B cell (primary cell): ENCODE data around the gene GNG7. TPM values are rescaled to one million over a fixed set of nuclear protein-coding genes. Genes with fewer than 3 reads are reported as not detected.

Source experiments
- ATAC-seq: fragments of 200-7000 bp; cut with Tn5 transposase; one replicate; pipeline ENCODE4 v1.10.0; 2021; ENCODE audit warnings: low read depth, mild to moderate bottlenecking, moderate number of reproducible peaks, moderate library complexity
- CTCF ChIA-PET: fragments of 350-600 bp; sonication (Branson Sonifier 250); formaldehyde crosslinking; loops from one replicate; lab custom pipeline; 2021; ENCODE audit warnings: antibody characterized with exemption, inconsistent platforms; lab: Charles Lee
- POLR2A ChIA-PET: fragments of 350-600 bp; sonication (Branson Sonifier 250); formaldehyde crosslinking; loops from one replicate; lab custom pipeline; 2021; ENCODE audit warnings: antibody characterized with exemption; lab: Charles Lee
- DNase-seq: peaks from one replicate; pipeline ENCODE4 v3.0.0; 2013
- H2AFZ ChIP-seq: 2 replicates; pipeline ENCODE4 v1.6.1; 2012; ENCODE audit warnings: mild to moderate bottlenecking, low read depth, low read length; ENCODE audit not compliant: insufficient read depth, poor library complexity, severe bottlenecking
- H3K27ac ChIP-seq, 2 donors: 1 replicate in 1 of 2; 2 replicates in 1 of 2; pipeline ENCODE4 v1.5.1; 2012 to 2013; ENCODE audit warnings: low read length in 2 of 2, mild to moderate bottlenecking in 2 of 2, moderate library complexity in 1 of 2
- H3K27me3 ChIP-seq, 4 experiments: fragments of 200-600 bp in 1 of 4; sonication (generic) in 1 of 4; replicated peaks in 1 of 4; 1 replicate in 2 of 4; 2 replicates in 2 of 4; pipeline versions ENCODE4 v1.6.1 to v1.7.0; 2013 to 2016; ENCODE audit warnings: low read length in 3 of 4, mild to moderate bottlenecking in 2 of 4, mixed read lengths in 1 of 4, moderate library complexity in 1 of 4; ENCODE audit not compliant: insufficient read depth in 4 of 4, control insufficient read depth in 3 of 4; ENCODE audit errors: control extremely low read depth in 1 of 4
- H3K36me3 ChIP-seq, 2 experiments: replicated peaks in 1 of 2; 1 replicate in 1 of 2; 2 replicates in 1 of 2; pipeline versions ENCODE4 v1.6.1 to v1.7.1; 2013; ENCODE audit warnings: low read length in 1 of 2; ENCODE audit not compliant: insufficient read depth in 2 of 2, control insufficient read depth in 1 of 2; ENCODE audit errors: control extremely low read depth in 1 of 2, extremely low read depth in 1 of 2
- H3K4me1 ChIP-seq, 2 donors: fragments of 200-600 bp in 1 of 2; sonication (generic) in 1 of 2; 1 replicate in 1 of 2; 2 replicates in 1 of 2; pipeline versions ENCODE4 v1.5.1 to v1.6.1; 2013 to 2017; ENCODE audit warnings: low read length in 2 of 2; ENCODE audit not compliant: control insufficient read depth in 2 of 2, insufficient read depth in 2 of 2
- H3K4me2 ChIP-seq: replicated peaks from 2 replicates; pipeline ENCODE3; 2012; ENCODE audit warnings: mild to moderate bottlenecking, low read depth, low read length; ENCODE audit not compliant: poor library complexity, severe bottlenecking
- H3K4me3 ChIP-seq, 5 experiments: fragments of 200-600 bp in 1 of 5; sonication (generic) in 1 of 5; 1 replicate in 3 of 5; 2 replicates in 2 of 5; pipeline versions ENCODE4 v1.5.1 to v1.7.0; 2011 to 2016; ENCODE audit warnings: low read length in 4 of 5, mild to moderate bottlenecking in 4 of 5, low read depth in 2 of 5, control low read depth in 1 of 5, moderate library complexity in 1 of 5; ENCODE audit not compliant: insufficient read depth in 1 of 5; ENCODE audit errors: control extremely low read depth in 1 of 5, extremely low read depth in 1 of 5
- H3K79me2 ChIP-seq: fragments of 200-600 bp; sonication (generic); one replicate; pipeline ENCODE4 v1.6.0; 2016; ENCODE audit warnings: low read length; ENCODE audit not compliant: control insufficient read depth, insufficient read depth
- H3K9ac ChIP-seq: fragments of 200-600 bp; sonication (generic); 2 replicates; pipeline ENCODE4 v1.6.1; 2017; ENCODE audit warnings: mild to moderate bottlenecking, low read length, moderate library complexity
- H3K9me3 ChIP-seq, 3 donors: one replicate each; pipeline versions ENCODE4 v1.6.1 to v1.7.1; 2013; ENCODE audit warnings: low read length in 2 of 3; ENCODE audit not compliant: control insufficient read depth in 2 of 3, insufficient read depth in 1 of 3; ENCODE audit errors: control extremely low read depth in 1 of 3
- H4K20me1 ChIP-seq: 2 replicates; pipeline ENCODE4 v1.6.0; 2012; ENCODE audit warnings: mild to moderate bottlenecking, low read length; ENCODE audit not compliant: insufficient read depth, control insufficient read depth, poor library complexity, severe bottlenecking
- H3K27ac Mint-ChIP-seq: one replicate; pipeline ENCODE4 v1.8.0; 2021; ENCODE audit warnings: mixed read lengths
- H3K27me3 Mint-ChIP-seq: one replicate; pipeline ENCODE4 v1.8.0; 2021; ENCODE audit warnings: mixed read lengths
- H3K4me1 Mint-ChIP-seq: one replicate; pipeline ENCODE4 v1.8.0; 2021; ENCODE audit warnings: mixed read lengths
- H3K4me3 Mint-ChIP-seq: one replicate; pipeline ENCODE4 v1.8.0; 2021; ENCODE audit warnings: mixed read lengths
- H3K9me3 Mint-ChIP-seq: one replicate; pipeline ENCODE4 v1.8.0; 2022; ENCODE audit warnings: mixed read lengths; ENCODE audit not compliant: insufficient read depth
- CTCF ChIP-seq: fragments of 200-600 bp; IDR thresholded peaks from one replicate; pipeline ENCODE4 v1.8.0; 2022; ENCODE audit warnings: antibody characterized with exemption, mild to moderate bottlenecking
- EZH2 ChIP-seq: IDR thresholded peaks from 2 replicates; pipeline ENCODE4 v1.6.1; 2012; ENCODE audit warnings: borderline replicate concordance, low read depth, mild to moderate bottlenecking, moderate library complexity, low read length; ENCODE audit not compliant: insufficient read depth, poor library complexity, severe bottlenecking
- WGBS: methylation state at CpG from one replicate; pipeline ENCODE4 v1.1.5; 2013; ENCODE audit warnings: missing lambda C conversion rate; ENCODE audit not compliant: insufficient coverage; 5-methylcytosine and 5-hydroxymethylcytosine counted together
- intact Hi-C: fragments of 100-400 bp; cut with micrococcal nuclease; formaldehyde crosslinking; loops from one replicate; pipeline ENCODE4 v1.10.0; 2022
- polyA plus RNA-seq: library from polyadenylated mRNA; depleted of rRNA; stranded (reverse); fragments of >200 nt; gene quantifications from 2 replicates; pipeline ENCODE4 v1.2.3, GENCODE V29; 2012
- total RNA-seq, 2 donors: library from RNA; stranded (reverse); fragments of 120-200 nt in 1 of 2; gene quantifications; 1 replicate in 1 of 2; 2 replicates in 1 of 2; pipeline versions ENCODE4 v1.2.3 to v1.2.4, GENCODE V29; 2013 to 2022

GNG7 gene
- total and polyA plus RNA-seq, 2 donors (not counting 1 experiment from before 2014, with no cell fraction given): 76.3 to 153 TPM

GRCh38 chr19:2653710-2654707 lies 48.5 kb downstream of the GNG7 start:
- no peaks in the 10 kb centered on the region for H3K9me3 Mint-ChIP-seq
- WGBS: 89% methylated on average over 18 of the region's 29 CpGs
- POLR2A ChIA-PET: interaction anchor here (0.5 to 1.1 kb wide), 2 partner anchors 33 to 45 kb away, joined by 4 to 5 read pairs; no protein-coding TSS in a partner anchor
- intact Hi-C loops: no loop called here
- peak overlapping the region; percentile 53 for H3K27ac Mint-ChIP-seq
- Histone ChIP-seq H3K4me2 (no peak overlapping the region), H2AFZ (no peak overlapping the region), H3K79me2 (peaks cover 74% of the 10 kb centered on the region), H3K9me3 (no peaks in the 10 kb centered on the region), H3K27me3 (no peaks in the 10 kb centered on the region), H4K20me1 (peaks cover 67% of the 10 kb centered on the region), H3K4me1 (peaks cover 7 to 30% of the 10 kb centered on the region in 2 donors), H3K4me3 (no peak overlapping the region), H3K36me3 (peaks cover 3 to 31% of the 10 kb centered on the region in 2 experiments), H3K27ac (peak overlapping the region in 1 of 2 donors; percentile 28), H3K9ac (no peak overlapping the region)
- H3K4me1 Mint-ChIP-seq: peaks cover 46% of the 10 kb centered on the region
- ATAC-seq (peak; percentile 32), DNase-seq (no peak)
- CTCF ChIA-PET: interaction anchor here (0.6 to 4.7 kb wide), 4 partner anchors 8 to 382 kb away, joined by 3 to 20 read pairs (median 6); no protein-coding TSS in a partner anchor
- TF ChIP-seq EZH2 (no peak), CTCF (no peak)
- no peak overlapping the region for H3K4me3 Mint-ChIP-seq
- H3K27me3 Mint-ChIP-seq: no peaks in the 10 kb centered on the region
